Middle frontal gyrus (tissue), 1 donor: ENCODE data around the gene FLVCR2.
"Not testable (repeated sequence)": the region's sequence is repeated elsewhere in the genome, so short reads cannot be mapped to it uniquely, and the experiment has no call there.

Experiments
- DNase-seq: peaks from one replicate; pipeline ENCODE4 v3.0.0-alpha.2; 2015; ENCODE audit warnings: low spot score; ENCODE audit errors: extremely low spot score

The FLVCR2 gene

GRCh38 chr14:75591987-75592575 is 13.7 kb downstream of the FLVCR2 start:
- no peak for DNase-seq

GRCh38 chr14:75595226-75595625 is 16.8 kb downstream of the FLVCR2 start:
- no peak for DNase-seq

DNA sequence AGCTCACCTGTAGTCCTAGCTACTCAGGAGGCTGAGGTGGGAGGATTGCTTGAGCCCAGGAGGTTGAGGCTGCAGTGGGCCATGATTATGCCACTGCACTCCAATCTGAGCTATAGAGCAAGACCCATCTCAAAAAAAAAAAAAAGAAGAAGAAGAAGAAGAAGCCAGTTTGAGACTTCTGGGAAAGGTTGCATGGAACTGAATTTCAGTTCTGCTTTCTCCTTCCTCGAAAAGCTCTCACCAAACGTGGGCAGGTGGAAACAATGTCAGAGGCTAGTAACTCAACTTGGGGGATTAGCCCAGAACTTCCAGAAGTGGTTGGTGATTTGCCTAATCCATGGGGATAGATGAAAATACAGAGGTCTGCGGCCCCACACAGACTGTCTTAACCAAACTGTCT is 18.7 kb downstream of the FLVCR2 start:
- no peak for DNase-seq

DNA sequence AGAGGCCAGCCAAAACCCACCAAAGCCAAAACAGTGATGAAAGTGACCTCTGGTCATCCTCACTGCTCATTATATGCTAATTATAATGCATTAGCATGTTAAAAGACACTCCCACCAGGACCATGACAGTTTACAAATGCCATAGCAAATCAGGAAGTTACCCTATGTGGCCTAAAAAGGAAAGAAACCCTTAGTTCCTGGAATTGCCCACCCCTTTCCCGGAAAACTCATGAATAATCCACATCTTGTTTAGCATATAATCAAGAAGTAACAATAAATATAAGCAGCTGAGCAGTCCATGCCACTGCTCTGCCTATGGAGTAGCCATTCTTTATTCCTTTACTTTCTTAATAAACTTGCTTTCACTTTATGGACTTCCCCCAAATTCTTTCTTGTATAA is 21.7 kb downstream of the FLVCR2 start:
- not testable (repeated sequence) for DNase-seq

GRCh38 chr14:75601061-75601460 is 22.6 kb downstream of the FLVCR2 start:
- not testable (repeated sequence) for DNase-seq

DNA sequence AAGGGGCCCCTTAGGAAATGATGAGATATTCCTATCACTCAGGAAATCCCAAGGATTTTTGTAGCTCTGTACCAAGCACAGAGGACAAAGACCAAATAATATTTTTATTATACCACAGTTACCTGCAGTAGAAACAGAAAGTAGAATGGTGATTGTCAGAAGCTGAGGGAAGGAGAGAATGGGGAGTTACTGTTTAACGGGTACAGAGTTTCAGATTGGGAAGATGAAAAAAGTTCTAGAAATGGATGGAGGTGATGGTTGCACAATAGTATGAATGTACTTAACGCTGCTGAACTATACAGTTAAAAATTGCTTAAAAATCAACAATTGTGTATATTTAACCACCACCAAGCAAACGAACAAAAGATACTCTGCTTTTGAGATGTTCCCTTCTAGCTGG is 24.1 kb downstream of the FLVCR2 start:
- no peak for DNase-seq

DNA sequence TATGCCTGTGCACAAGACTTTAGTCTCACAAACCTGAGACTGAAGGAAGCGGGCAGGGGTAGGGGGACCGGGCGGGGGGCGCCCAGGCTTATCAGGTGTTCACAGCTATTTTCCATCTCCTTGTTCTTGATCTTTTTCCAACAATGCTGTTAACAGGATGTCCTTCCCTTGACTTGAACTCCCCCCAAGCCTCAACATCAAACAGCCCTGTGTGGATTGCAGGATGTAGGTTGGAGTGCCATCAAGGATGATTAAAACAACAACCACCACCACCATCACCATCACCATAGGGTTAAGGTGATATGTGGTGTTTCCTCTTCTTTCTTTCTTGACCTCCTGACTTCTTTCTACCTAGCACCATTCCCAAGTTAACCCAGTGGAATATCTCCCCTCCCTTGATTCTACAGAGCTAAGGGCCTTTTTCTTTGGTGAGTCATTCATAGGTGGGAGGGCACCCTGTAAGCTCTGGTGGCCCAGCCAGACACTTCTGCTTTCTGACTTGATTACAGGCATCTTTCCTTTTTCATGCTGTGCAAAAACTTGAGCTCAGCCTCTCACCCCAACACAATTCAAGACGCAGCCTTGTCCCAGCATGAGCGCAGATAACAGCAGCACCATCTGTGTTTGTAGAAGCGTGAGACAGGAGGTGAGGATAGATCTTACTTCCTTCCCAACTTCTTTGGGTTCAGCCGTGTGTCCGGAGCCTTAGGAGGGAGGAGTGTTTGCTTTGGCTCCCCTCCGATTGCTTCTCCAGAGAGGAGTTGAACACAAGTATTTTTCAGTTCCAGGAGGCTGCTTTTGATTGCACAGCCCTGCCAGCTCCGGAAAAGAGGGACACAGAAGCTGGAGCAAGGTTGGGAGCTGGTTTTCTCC is 26.8 kb downstream of the FLVCR2 start:
- no peak for DNase-seq

DNA sequence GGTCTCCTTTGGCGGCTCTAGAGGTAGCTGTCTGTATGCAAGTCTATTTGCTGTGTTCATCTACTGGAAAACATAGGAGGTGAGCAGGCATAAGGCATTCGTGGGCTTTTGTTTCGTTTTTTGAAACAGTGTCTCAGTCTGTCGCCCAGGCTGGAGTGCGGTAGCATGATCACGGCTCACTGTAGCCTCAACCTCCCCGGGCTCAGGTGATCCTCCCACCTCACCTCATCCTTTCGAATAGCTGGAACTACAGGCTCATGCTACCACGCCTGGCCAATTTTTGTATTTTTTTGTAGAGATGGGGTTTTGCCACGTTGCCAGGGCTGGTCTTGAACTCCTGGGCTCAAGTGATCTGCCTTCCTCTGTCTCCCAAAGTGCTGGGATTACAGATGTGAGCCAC is 27.5 kb downstream of the FLVCR2 start:
- DNase-seq: no peak

DNA sequence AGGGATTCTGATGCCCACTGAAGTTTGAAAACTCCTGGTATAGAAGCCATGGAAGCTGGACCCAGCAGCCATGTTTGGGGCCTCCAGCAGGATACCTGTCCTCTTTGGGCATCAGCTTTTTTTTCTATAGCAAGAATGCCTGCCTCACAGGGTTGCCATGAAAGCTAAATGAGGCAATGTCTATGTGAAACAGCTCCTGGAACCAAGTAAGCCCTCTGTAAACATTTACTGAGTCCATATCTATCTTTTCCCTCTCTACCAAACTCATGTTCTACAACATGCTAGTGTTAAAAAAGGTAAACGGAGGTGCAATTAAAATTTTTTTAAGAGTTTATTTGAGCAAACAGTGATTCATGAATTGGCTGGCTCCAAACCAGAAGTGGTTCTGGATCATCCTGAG is 28.6 kb downstream of the FLVCR2 start:
- no peak for DNase-seq

- DNase-seq: no peak
Measured at GRCh38 chr14:75607842-75608640, 29.6 kb downstream of the FLVCR2 start.

DNA sequence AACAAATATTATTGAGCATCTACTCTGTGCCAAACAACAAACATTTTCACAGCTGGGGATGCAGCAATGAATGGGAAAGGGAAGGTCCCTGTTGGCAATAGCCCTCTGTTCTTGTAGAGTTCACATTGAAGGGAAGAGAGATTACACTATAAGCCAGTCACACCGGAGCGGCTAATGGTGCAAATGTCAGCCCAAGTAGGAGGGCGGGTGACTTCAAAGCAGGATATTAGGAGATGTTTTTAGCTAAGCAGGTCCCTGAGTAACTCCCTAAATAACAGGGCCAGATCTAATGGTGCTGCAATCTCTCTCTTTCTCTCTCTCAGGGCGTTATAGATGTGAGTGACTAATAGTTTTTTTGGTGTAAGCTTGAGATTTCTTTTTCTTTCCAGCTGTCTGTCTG is 30.7 kb downstream of the FLVCR2 start:
- DNase-seq: no peak

- DNase-seq: no peak
Measured at GRCh38 chr14:75609606-75610475, 31.4 kb downstream of the FLVCR2 start.

- no peak for DNase-seq
Measured at GRCh38 chr14:75610834-75611233, 32.4 kb downstream of the FLVCR2 start.

GRCh38 chr14:75612157-75612556 is 33.7 kb downstream of the FLVCR2 start:
- no peak for DNase-seq

DNA sequence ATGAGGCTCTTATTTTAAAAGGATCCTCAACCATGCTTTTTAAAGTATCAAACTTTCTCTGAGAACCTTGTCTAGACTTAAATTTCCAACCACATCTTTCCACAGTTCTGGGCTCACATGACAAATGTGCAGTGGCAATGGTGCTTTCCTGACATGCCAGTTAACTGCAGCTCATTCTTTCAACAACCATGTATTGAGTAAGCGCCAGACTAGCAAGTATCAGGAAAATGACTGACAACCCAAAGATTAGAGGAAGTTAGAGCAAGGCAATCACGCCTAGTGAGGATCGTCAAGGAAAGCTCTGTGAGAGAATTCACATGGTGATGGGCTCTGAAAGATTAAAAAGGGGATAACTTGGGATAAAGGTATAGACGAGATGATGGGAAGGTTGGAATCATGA is 35.8 kb downstream of the FLVCR2 start:
- no peak for DNase-seq

- DNase-seq: no peak
Measured at GRCh38 chr14:75615200-75615599, 36.8 kb downstream of the FLVCR2 start.

DNA sequence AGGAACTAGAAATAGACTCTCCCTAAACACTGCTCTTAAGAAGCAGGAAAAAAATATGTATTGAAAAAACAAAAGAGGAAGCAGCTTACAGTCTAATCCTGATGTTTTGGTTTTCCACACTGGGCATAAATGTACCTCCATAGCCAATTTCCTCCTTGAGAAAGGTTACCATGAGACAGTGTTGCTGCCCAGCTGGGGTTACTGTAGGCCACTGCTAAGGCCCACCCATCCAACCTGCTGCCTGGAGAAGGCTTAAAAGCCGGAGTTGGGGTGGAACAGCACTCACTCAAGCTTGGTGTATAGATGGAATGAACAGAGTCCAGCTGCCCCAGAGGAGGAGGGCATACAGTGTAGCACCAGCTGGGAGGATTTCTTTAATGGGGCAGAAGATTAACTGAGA is 41.1 kb downstream of the FLVCR2 start:
- no peak for DNase-seq

DNA sequence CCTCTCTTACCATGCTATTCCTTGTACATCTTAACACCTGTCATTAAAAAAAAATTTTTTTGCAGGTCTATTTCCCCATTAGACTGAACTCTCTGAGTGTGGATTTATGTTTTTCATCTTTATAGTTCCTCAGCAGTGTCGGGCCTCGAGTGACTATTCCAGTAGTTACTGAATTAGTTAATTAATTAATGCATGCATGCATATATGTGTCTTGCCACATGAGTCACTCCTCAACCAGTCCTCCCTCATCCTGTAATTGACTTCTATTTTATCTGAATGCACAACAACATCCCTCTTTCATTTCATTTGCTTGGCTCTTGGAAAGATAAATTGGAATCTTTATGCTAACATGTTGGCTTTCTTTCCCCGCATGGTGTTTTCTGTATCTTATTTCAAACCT is 46.6 kb downstream of the FLVCR2 start:
- no peak for DNase-seq

DNA sequence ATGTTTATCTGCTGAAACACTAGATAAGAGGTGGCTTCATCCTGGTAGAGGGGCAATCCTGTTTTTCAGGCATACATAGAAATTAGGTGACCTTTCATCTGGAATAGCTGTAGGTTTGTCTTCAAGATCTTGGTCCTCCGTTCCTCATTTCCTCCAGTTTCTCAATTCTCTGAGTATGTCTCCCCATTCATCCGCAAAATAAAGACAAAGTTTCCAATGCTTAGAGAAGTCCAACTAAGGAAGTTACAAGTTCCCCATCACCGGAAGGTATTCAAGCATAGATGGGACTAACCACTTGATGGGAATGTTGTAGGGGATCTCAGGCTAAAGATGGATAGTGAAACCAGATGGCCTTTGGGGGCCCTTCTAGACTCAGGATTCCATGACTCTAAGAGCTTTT is 48.0 kb downstream of the FLVCR2 start:
- no peak for DNase-seq

DNA sequence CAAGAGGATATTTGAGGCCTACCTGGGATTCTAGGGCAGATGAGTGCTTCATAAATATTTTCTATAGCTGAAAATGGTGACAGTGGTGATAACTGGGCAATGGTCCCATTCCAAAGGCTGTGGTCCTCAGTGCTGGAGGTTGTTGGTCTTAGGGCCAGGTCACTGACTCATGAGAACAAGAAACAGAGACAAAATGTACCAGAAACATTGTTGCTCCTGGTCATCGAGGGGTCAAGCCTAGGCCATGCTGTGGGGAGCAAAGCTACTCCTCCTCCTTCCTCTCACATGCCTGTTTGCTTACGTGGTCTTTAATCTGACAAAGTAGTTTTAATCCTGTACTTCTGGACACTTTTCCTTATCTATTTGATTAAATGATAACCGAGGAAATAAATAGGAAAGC is 48.4 kb downstream of the FLVCR2 start:
- no peak for DNase-seq

DNA sequence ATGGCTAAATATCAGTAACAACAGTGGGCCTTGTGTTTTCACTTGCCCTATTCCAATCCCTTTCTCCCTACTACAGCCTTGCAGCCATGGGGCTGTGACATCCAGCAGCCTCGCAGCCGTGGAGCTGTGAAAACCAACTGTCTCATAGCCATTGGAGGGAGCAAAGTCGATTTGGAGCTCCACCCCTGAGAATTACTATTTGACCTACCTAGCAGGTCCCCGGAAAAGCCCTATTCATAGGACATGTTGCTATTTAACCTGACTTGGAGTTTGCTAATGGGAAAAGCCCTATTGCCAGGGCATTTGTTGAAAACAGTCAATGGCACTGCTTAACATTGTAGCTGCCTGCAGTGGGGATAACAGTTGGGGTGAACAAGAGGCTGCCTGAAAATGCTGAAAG is 49.0 kb downstream of the FLVCR2 start:
- no peak for DNase-seq
